Lung (tissue), 12 donors: ENCODE measurements around the gene CGB1. TPM values are rescaled to one million over a fixed set of nuclear protein-coding genes. Genes with fewer than 3 reads are reported as not detected.
A peak's percentile ranks its signal among the peaks of the same experiment; 100 is the strongest.

Experiments
- ATAC-seq: fragments of 200-7000 bp; cut with Tn5 transposase; one replicate; pipeline ENCODE4 v1.9.1; 2020; ENCODE audit warnings: moderate number of reproducible peaks; ENCODE audit not compliant: insufficient read depth, low FRiP score
- DNase-seq, 3 donors: peaks; one replicate each; pipeline ENCODE4 v3.0.0-alpha.2; 2013 to 2017
- H3K27ac ChIP-seq, 2 donors: one replicate each; pipeline ENCODE4 v1.5.1; 2013; ENCODE audit warnings: mild to moderate bottlenecking in 2 of 2, moderate library complexity in 2 of 2, control low read depth in 1 of 2, inconsistent platforms in 1 of 2, low read depth in 1 of 2, low read length in 1 of 2
- H3K27me3 ChIP-seq, 3 donors: one replicate each; pipeline ENCODE4 v1.5.1; 2013; ENCODE audit warnings: low read length in 2 of 3; ENCODE audit not compliant: control insufficient read depth in 3 of 3, insufficient read depth in 3 of 3
- H3K36me3 ChIP-seq, 4 donors: one replicate each; pipeline ENCODE4 v1.5.1; 2013; ENCODE audit warnings: low read length in 4 of 4, mild to moderate bottlenecking in 1 of 4, moderate library complexity in 1 of 4; ENCODE audit not compliant: control insufficient read depth in 4 of 4, insufficient read depth in 4 of 4
- H3K4me1 ChIP-seq, 5 donors: one replicate each; pipeline ENCODE4 v1.5.1; 2013; ENCODE audit warnings: low read length in 5 of 5, mild to moderate bottlenecking in 2 of 5, moderate library complexity in 1 of 5; ENCODE audit not compliant: control insufficient read depth in 5 of 5, insufficient read depth in 5 of 5
- H3K4me3 ChIP-seq: one replicate; pipeline ENCODE4 v1.5.1; 2013; ENCODE audit warnings: mild to moderate bottlenecking, control low read depth, moderate library complexity
- H3K9ac ChIP-seq, 2 donors: one replicate each; pipeline ENCODE4 v1.5.1; 2013; ENCODE audit warnings: low read length in 2 of 2, control low read depth in 1 of 2; ENCODE audit not compliant: insufficient read depth in 1 of 2
- H3K9me3 ChIP-seq, 4 donors: one replicate each; pipeline ENCODE4 v1.5.1; 2013; ENCODE audit warnings: low read length in 3 of 4, mild to moderate bottlenecking in 1 of 4, moderate library complexity in 1 of 4; ENCODE audit not compliant: control insufficient read depth in 4 of 4, insufficient read depth in 3 of 4
- WGBS, 2 donors: extraction: QIAGEN DNeasy Blood & Tissue Kit; methylation state at CpG; one replicate each; pipeline ENCODE4 v1.1.7; 2013; 5-methylcytosine and 5-hydroxymethylcytosine counted together
- polyA plus RNA-seq, 2 donors: library from polyadenylated mRNA; stranded (reverse); fragments of 200-250 nt; gene quantifications; one replicate each; pipeline ENCODE4 v1.2.1, GENCODE V29; 2013
- total RNA-seq, 2 donors: library from RNA; depleted of rRNA in 1 of 2; stranded (reverse); fragments of >200 nt in 1 of 2; gene quantifications; one replicate each; pipeline ENCODE4 v1.2.1, GENCODE V29; 2014 to 2021
- TF ChIP-seq, protein P1 (sequence below): IDR thresholded peaks from 2 replicates; pipeline ENCODE4 v1.5.1; 2012; ENCODE audit warnings: mild to moderate bottlenecking; ENCODE audit errors: control extremely low read depth, extremely low read depth
- donor health status: control.
- donor health status: control.
- donor health status: Bipolar disorder and iron deficiency.
- donor health status: healthy.
- donor health status: DM: yes; HTN: yes; CAD: no.

CGB1 gene
- total and polyA plus RNA-seq, 4 donors, result not detected

DNA sequence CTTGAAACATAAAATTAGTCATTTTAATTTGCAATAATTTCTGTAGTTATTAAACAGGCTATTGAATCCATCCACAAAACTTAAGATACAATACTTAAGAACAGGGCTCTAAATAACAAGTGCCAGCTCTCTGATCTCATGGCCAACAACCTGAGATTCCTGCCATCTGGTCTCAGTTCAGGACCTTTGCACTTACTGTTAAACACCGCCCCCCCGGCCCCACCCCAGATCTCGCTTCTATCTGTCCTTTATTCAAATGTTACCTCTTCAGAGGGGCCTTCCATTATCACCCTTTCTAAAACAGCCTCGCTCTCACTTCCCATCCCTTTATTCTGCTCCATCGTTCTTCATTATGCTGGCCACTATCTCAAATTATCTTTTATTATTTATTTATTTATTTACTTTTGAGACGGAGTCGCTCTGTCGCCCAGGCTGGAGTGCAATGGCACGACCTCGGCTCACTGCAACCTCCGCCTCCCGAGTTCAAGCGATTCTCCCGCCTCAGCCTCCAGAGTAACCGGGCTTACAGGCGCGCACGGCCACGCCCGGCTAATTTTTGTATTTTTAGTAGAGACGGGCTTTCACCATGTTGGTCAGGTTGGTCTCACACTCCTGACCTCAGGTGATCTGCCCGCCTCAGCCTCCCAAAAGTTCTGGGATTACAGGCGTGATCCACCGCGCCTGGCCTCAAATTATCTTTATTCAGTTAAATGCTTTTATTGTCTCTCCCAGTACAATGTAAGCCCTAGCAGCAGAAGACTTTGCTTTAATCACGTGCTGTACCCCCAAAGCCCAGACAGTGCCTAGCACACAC lies 47.7 kb upstream of the CGB1 start:
- H3K9ac ChIP-seq, result peak overlapping the region in 1 of 2 donors; percentile 98
- WGBS, 2 donors, result 69 to 70% methylated on average over 26 of the region's 26 CpGs

DNA sequence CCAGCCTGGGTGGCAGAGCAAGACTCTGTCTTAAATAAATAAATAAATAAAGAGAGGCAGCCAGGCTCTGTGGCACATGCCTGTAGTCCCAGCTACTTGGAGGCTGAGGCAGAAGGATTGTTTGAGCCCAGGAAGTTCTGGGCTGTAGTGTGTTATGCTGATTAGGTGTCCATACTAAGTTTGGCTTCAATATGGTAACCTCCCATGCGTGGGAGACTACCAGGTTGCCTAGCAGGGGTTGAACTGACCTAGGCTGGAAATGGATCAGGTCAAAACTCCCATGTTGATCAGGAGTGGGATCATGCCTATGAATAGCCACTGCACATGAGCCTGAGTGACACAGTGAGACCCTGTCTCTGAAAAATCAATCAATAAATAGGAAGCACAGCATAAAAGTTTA lies 44.6 kb upstream of the CGB1 start:
- ATAC-seq (no peak), DNase-seq (no peak)
- Histone ChIP-seq H3K4me1 (peaks cover 2 to 5% (median 3%) of the 10 kb centered on the region in 5 donors), H3K9ac (no peak overlapping the region), H3K9me3 (no peaks in the 10 kb centered on the region), H3K36me3 (peaks cover 0 to 9% (median 0%) of the 10 kb centered on the region in 4 donors), H3K4me3 (no peak overlapping the region), H3K27ac (no peak overlapping the region), H3K27me3 (no peaks in the 10 kb centered on the region)
- 81 to 82% methylated on average over 1 of the region's 1 CpG for WGBS, 2 donors
- TF ChIP-seq, protein P1, sequence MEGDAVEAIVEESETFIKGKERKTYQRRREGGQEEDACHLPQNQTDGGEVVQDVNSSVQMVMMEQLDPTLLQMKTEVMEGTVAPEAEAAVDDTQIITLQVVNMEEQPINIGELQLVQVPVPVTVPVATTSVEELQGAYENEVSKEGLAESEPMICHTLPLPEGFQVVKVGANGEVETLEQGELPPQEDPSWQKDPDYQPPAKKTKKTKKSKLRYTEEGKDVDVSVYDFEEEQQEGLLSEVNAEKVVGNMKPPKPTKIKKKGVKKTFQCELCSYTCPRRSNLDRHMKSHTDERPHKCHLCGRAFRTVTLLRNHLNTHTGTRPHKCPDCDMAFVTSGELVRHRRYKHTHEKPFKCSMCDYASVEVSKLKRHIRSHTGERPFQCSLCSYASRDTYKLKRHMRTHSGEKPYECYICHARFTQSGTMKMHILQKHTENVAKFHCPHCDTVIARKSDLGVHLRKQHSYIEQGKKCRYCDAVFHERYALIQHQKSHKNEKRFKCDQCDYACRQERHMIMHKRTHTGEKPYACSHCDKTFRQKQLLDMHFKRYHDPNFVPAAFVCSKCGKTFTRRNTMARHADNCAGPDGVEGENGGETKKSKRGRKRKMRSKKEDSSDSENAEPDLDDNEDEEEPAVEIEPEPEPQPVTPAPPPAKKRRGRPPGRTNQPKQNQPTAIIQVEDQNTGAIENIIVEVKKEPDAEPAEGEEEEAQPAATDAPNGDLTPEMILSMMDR, result no peak

More for the DNA sequence above, 47.7 kb upstream of the CGB1 start:
- peaks cover 0 to 17% (median 12%) of the 10 kb centered on the region in 4 donors for H3K36me3 ChIP-seq
- H3K9me3 ChIP-seq, result no peaks in the 10 kb centered on the region
- no peak for DNase-seq
- TF ChIP-seq, protein P1, result no peak
- peaks cover 4 to 14% (median 9%) of the 10 kb centered on the region in 5 donors for H3K4me1 ChIP-seq
- H3K27me3 ChIP-seq, result no peaks in the 10 kb centered on the region
- ATAC-seq, result no peak
- no peak overlapping the region for H3K4me3 ChIP-seq
- H3K27ac ChIP-seq, result peak overlapping the region; percentile 90 to 93

DNA sequence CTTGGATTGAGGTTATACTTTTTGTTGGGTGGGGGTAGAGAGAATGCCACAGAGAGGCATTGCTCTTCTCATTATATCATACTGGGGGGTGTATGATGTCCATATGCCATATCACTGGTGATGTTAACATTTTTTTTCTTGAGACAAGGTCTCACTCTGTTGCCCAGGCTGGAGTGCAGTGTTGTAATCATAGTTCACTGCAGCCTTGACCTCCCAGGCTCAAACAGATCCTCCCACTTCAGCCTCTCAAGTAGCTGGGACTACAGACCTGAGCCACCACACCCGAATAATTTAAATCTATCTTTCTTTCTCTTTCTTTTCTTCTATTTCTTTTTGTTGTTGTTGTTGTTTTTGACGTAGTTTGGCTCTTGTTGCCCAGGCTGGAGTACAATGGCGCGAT lies 43.7 kb upstream of the CGB1 start:
- no peaks in the 10 kb centered on the region for H3K9me3 ChIP-seq
- TF ChIP-seq, protein P1, result no peak
- DNase-seq (no peak), ATAC-seq (no peak)
- H3K27me3 ChIP-seq, result no peaks in the 10 kb centered on the region
- H3K4me3 ChIP-seq, result no peak overlapping the region
- no peak overlapping the region for H3K9ac ChIP-seq
- H3K27ac ChIP-seq, result no peak overlapping the region
- peaks cover 0 to 4% (median 0%) of the 10 kb centered on the region in 5 donors for H3K4me1 ChIP-seq
- peaks cover 0 to 1% (median 0%) of the 10 kb centered on the region in 4 donors for H3K36me3 ChIP-seq
- 88 to 93% methylated on average over 4 of the region's 4 CpGs for WGBS, 2 donors
